ENCODE measurements around the gene ZFYVE28.

Gene ZFYVE28

DNA sequence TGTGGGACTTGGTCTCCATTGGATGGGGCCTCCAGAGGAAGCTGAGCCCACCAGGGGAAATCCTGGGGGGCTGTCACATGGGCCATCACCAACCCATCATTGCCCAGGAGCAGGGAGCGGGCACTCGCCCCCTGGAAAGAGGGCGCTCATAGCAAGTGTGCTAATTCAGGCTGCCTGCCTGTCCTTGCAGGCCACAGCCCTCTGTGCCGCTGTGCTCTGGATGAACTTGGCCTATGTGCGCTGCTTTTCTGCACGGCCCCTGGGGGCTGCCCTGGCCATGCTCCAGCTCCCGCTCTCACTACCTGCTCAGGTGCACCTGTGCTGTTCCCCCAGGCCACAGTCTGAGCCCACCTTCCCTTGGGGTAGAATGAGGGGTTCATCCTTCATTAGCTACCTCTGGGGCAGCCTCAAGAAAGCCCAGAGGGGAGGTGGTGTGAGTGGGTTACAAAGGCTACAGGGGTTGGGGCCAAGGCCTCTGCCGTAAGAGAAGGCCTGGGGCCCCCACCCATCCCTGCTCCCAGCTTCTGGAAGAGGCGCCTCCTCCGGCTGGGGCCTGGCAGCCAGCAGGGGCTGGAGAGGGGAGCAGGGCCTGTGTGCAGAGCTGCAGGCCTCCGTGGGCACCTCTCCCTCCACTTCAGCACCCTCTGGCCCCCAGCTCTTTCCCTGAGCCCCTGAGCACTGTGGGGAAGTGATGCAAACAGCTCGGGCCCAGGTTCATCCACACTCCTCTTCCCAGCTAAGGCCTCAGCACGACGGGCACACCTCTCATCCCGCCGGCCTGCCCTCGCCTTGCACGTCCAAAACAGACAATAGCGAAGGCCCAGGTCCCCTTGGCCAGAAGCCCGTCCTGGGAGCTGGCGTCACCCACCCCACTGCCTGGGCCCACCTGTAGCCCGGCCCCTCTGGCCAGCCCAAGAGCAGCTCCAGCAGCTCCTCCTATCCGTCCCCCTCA is 9.2 kb upstream of the ZFYVE28 start:
- no peak for DNase-seq

GRCh38 chr4:2426711-2427275 is 8.3 kb upstream of the ZFYVE28 start:
- no peak for DNase-seq

- DNase-seq, result no peak
Measured at GRCh38 chr4:2426069-2426397, 7.6 kb upstream of the ZFYVE28 start.

DNA sequence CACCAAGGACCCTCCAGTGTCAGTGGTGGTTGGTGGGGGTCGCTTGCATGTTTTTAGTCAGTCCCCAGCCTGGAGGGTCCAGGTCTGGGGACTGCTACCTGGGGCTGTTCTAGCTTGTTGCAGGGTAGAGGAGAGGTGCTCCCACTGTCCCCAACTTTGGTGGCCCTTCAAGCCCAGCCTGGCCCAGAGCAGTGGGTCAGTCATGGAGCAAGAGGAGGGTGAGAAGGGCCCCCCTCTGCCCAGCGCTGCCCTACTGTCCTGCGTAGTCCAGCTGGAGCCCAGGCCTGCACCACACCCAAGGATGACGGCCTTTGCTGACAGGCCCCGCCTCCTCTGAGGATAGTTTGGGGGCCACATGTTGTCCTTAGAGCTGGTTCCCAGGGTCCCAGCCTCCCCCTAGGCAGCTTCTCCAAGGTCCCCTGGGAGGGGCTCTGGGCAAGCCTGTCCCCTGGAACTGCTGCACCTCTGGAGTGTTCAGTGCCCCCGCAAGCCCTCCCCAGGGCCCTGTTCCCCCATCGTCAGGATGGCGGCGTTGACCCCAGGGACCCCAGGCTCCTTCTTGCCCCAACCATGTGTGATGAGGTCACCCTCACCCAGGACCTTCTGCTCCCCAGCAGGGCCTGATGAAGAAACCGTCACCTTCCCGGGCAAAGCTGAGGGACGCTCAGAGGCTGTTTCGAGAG is 7.1 kb upstream of the ZFYVE28 start:
- DNase-seq, result no peak

DNA sequence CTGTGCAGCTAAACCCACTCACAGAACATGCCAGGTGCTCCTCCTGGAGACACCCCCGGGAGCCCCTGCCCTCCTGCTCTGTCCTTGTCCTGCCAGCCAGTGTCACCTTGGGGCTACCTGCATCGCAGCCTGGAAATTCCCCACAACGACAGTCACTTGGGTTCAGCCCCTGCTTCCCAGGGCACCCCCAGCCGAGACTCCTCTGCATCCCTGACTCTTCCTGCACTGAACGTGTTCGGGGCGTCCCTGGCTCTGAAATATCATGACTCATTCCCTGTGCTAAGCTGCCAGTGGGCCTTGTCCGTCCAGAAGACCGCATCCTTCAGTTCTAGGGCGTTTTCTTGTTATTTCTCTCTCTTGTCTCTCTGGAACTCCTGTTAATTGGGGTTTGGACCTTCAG is 6.1 kb upstream of the ZFYVE28 start:
- no peak for DNase-seq

GRCh38 chr4:2423695-2424094 is 5.2 kb upstream of the ZFYVE28 start:
- no peak for DNase-seq

GRCh38 chr4:2423066-2423465 is 4.6 kb upstream of the ZFYVE28 start:
- no peak for DNase-seq

- DNase-seq, result no peak
Measured at GRCh38 chr4:2421928-2422327, 3.5 kb upstream of the ZFYVE28 start.

- DNase-seq, result no peak
Measured at GRCh38 chr4:2419814-2420213, 1.4 kb upstream of the ZFYVE28 start.

DNA sequence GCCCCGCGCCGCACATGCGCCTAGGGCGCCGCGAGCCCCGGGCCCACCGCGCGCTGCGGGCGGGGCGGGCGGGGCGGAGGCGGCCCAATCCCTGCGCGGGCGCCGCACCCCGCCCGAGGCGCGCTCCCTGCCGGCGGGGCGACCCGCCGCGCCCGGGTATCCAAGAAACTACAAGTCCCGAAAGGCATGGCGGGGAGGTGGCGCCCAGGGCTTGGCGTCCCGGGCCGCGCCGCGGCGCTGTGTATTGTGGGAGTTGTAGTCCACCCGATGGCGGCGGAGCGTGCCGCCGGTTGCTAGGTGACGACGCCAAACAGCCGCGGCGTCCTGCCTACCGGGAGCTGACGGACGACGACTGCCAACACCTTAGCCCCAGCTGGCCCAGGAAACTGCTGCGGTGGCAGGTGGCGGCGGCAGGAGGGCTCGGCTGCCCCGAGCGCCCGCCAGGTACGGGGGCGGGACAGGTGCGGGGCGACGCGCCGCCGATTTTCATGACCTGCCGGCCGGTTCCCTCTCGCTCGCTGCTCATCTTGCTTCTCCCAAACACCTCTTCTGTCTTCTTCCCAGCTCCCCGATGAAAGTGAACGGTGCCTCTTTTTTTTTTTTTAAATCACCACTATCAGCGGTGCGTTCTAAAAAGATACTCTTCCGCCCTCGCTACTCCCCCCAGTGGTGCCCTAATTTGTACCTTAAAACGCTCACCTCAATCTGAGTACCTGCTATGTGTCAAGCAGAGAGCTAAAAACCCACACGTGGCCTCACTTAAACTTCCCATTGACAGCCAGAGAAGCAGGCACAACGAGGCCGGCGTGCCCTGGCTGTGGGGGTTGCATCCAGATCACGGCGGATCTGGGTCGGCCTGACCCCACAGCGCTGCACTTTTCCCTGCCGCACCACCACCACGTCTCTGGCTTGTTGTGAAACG is 466 bp upstream of the ZFYVE28 start, which contains the start of gene CFAP99:
Gene CFAP99, plus strand, starts transcription at position 306 of the 922 bp plus-strand sequence.
- peak; percentile 98 for DNase-seq

DNA sequence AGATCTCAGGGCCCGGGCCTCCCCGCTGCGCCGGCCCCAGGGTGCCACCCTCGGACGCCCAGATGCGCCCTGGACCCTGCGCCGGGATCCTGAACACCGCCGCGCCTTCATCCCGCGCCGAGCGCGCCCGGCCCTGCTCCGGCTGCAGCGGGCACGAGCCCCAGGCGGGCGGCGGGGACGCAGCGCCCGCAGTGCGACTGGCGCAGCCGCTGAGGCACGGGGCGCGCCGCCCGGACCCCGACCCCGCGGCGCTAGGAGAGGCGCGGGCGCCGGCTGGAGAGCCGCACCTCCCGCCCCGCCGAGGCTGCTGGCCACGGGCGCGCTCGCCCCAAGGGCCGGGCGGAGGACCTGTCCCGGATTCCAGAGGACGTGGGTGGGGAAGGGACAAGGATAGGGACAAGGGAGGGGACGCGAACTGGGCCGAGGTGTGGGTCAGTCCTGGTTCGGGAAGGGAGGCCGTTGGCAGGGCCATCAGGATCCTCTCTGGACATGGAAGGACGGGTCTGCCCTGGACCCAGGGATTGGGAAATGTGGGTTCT is 1.1 kb downstream of the ZFYVE28 start:
- peak; percentile 20 to 23 for DNase-seq

DNA sequence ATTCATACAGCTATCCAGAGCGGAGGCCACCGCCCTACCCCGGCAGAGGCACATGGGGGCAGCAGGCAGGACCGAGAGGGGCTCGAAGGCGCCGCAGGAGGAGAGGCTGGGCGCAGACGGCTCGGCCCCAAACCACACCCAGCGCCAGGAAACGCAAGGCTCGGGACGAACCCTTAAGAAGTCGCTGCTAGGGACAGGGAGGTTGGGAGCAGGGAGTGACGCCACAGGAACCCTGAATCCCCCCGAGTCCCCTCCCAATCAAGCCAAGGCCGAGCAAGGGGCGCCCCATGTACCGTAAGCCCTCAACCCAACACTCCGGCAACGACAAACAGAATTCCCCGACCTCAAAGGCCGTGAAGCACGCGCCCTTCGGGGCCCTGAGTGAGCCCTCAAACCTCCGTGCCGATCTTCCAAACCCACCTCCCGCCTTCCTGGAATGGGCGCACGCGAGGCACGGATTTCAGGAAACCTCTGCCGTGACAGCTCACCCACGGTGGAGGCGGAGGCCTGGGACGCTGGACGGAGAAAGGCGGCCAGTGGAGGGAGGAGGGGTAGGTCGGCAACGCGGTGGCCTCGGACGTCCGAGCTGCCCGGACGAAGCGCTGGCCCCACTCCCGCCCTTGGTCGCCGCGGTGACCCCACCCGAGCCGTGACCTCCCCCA is 1.8 kb downstream of the ZFYVE28 start:
- DNase-seq, result peak; percentile 38 to 47

DNA sequence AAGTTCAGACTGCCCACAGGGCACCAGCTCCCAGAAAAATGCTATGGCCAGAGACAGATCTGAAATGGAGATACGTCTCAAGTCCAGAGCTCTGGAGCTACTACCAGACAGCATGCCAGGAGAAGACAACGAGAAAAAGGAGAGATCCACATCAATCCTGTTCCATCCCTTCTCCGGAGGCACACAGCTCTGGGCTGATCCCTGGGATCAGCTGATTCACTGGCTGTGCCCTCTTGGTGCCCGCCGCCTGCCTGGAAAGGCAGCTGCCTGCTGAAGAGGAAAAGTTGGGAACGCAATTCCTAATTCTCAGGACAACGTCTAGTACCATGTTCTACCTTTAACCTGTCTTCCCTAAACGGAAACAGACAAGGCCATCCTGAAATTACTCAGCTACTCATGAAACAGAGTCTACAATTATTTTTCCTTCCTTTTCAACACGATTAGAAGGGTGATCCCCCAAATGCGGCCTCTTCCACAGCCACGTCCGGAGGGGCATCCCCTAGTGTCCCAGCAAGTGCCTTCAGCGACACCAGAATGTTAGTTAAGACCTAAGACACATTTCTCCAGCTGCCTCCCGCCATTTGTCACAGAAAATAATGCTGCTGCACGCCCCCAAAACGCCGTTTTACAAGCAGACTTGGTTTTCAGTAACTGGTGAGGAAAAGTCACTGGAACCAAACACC is 2.4 kb downstream of the ZFYVE28 start:
- DNase-seq, result no peak

DNA sequence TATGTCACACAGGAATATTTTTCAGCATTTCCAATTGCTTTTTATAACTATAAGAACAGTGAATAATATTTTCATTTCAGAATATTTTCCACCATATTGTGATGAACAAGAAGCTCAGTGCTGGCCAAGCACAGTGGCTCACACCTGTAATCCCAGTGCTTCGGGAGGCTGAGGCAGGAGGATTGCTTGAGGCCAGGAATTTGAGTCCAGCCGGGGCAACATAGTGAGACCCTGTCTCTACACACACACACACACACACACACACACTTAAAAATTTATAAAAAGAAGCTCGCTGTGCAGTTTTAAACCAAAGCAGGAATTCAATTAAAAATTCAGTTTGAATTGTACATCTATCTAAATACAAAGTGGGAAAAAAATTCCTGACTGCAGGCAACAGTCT is 3.2 kb downstream of the ZFYVE28 start:
- no peak for DNase-seq

- DNase-seq, result peak; percentile 43 to 51
Measured at GRCh38 chr4:2413821-2414610, 4.4 kb downstream of the ZFYVE28 start.

DNA sequence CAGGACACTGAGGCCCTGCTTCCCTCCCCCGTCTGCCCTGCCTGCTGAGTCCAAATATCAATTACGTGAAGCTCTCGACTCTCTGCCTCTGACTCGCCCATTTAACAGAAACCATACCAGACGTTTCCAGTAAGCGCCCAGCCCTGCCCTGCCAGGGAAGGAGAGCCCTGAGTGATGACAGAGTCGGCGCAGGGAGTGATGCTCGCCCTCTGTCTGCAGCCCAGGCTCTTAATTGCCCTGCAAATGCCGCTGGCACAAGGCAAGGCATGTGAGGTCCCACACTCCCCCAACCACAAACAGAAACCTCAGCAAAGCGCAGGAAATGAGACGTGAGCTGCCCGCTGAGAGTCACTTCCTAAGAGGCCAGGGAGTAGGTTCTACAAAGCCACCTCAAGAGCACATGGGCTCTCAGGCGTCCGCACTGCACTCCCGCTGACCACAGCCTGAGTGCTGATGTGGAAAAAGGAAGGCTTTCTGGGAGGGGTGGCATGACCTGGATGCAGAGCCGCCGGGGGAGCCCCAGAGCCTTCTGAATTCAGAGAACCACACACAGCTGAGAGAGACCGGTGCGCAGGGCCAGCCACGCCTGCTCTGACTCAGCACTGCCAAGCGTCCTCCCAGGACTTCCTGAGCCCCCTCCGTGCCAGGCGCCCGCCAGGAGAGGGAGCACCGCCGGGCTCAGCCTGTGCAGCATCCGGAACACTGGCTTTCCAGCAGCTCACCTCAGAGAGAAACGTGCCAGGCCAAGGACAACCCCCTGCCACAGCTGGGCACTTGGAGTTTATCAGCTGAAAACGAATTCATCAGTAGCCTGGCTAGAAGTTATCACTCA is 5.3 kb downstream of the ZFYVE28 start:
- DNase-seq, result peak; percentile 85 to 89

GRCh38 chr4:2412534-2412884 is 5.9 kb downstream of the ZFYVE28 start:
- peak; percentile 59 to 69 for DNase-seq

- DNase-seq, result peak; percentile 39 to 50
Measured at GRCh38 chr4:2411786-2412510, 6.5 kb downstream of the ZFYVE28 start.

DNA sequence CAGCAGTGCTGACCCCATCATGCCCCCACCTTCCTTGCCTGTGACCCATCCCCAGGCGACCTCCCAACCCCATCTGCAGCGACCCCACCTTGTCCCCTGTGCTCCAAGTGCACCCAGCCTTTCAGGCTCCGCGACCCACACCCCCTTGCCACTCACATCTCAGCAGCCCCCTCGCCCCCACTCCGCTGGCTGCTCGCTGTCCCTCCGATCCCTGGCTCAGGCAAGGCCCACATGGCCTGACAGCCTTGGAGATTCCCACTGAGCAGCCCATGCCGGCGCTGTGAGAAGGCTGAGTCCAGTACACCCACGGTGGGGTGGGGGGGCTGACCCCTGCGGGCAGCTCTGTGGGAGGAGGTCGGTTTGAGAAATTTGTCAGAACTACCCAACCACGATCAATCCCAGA is 9.1 kb downstream of the ZFYVE28 start:
- DNase-seq, result no peak

All from activated CD4-positive, alpha-beta T cell treated with anti-CD3 and anti-CD28 coated beads, Interleukin-2, amount 50 U/mL, for 48 hours (primary cell).